ENCODE results near the gene NTSR2.

NTSR2 gene, protein sequence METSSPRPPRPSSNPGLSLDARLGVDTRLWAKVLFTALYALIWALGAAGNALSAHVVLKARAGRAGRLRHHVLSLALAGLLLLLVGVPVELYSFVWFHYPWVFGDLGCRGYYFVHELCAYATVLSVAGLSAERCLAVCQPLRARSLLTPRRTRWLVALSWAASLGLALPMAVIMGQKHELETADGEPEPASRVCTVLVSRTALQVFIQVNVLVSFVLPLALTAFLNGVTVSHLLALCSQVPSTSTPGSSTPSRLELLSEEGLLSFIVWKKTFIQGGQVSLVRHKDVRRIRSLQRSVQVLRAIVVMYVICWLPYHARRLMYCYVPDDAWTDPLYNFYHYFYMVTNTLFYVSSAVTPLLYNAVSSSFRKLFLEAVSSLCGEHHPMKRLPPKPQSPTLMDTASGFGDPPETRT

DNA sequence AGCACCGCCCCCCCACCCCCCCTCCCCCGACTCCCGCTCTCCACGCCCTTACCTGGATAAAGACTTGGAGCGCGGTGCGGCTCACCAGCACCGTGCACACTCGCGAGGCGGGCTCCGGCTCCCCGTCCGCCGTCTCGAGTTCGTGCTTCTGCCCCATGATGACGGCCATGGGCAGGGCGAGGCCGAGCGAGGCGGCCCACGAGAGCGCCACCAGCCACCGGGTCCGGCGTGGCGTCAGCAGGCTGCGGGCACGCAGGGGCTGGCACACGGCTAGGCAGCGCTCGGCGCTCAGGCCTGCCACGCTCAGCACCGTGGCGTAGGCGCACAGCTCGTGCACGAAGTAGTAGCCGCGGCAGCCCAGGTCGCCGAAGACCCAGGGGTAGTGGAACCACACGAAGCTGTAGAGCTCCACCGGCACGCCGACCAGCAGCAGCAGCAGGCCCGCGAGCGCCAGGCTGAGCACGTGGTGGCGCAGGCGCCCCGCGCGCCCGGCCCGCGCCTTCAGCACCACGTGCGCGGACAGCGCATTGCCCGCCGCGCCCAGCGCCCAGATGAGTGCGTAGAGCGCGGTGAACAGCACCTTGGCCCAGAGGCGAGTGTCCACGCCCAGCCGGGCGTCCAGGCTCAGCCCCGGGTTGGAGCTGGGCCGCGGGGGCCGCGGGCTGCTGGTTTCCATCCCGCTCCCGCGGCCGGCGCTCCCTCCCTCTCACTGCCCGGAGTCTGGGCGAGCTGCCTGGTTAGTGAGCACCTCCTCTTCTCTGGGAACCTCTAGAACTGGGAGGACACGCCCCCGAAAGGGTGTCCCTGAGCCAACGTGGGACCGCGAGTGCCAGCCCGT is at the start of gene NTSR2:
TSS of gene NTSR2 (minus strand) at position 742 of the 838 bp plus-strand sequence. CDS start at position 676, 66 bp downstream.
- intact Hi-C loops (cut with DNase I): no loop called here
- peak in 40 of 42 donors; percentile 18 to 81 (median 58) for DNase-seq

DNA sequence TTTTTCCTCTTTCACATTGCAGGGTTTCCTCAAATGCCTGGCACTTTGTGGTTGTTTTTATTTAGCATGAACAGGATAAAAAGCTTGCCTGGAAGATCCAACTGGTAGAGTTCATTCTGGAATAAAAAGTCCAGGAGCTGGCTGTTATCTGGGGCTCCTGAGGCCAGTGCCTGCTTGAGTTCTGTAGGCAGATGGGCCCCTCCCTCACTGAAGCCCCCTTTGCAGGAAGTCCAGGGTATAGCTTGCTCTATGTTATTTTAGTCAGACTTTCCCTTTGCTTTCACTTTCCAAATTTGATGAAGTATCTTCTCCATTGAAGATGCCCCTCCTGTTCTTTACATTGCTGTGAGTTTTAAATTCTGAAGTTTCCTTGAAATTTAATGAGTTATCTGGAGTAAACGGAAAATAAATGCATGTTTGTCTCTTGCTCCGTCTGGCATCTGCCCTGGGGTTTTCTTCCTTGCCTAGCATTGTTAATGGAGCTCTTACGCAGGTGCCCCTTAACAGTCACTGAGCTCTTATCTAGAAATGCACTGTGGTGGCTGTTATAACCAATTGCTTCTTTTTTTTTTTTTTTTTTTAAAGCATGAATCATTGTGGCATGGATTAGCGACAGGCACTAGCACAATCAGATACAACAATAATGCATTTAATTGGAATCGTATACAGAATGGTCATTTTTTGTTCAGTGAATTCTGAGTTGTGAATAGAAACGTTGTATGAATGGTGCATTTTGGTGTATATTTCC is 49.4 kb upstream of the NTSR2 start:
- intact Hi-C loops (cut with DNase I): no loop called here
- DNase-seq: no peak

DNA sequence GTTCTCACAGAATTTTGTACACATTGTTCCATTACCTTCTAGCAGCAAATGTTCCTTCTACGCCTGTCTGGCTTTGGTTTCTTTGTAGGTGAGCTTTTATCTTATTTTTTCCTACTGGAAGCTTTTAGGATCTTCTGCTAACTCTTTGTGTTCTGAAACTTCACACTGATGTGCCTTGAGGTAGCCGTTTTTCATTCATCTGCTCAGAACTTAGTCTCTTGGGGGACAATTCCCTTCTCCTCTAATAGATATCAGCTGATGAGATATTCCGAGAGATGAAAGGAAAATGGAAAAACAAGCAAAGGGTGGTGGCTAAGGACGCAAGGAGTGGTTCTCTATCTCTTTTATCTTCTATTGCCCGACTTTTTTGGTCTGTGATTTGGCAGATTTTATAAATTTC is 48.6 kb upstream of the NTSR2 start:
- no peak for DNase-seq

DNA sequence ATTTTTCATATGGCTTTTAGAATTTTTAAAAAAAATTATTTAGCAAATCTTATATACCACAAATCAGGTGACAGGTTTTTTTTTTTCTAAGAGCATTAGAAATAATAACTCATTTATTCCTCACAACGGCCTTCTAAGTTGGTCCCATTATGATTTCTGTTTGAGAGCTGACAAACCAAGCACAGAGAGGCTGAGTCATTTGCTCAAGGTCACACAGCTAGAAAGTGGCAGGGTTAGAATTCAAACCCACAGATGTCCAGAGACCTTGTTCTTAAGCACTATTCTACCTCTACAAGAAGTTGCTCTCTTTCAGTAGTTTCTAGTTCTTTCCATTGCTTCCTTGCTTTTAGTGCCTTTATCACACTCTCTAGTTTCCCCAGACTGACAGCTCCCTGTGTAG is 47.6 kb upstream of the NTSR2 start:
- no peak for DNase-seq
- intact Hi-C loops (cut with DNase I): no loop called here

More for the DNA sequence above, 48.6 kb upstream of the NTSR2 start:
- intact Hi-C loops (cut with DNase I): no loop called here

DNA sequence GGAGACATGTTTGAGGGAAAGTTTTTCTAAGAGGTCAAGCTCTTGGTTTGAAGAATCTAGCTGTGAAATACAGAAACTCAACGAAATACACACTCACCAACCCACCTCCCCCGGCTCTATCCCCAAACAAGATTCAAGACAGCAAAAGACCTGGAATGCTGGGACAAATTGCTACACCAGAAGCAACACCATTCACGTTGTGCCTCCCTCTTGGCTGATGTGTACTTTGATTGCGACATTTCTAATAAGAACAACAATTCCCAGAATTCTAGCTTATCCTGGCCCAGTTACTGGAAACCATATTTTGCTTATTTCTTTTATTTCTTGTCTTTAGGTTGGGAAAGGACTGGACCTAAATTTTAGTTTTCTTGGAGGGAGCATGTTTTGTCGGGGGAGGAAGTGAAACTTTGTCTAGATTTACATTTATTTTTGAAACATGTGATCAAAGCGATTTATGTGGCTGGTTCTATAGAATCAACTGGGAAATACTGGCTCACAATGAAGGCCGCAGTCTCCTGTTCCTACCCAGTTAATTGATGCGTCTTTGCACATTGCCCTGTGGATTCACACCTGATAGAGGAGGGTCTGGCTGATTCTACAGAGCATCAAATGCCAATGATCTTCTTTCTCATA is 46.8 kb upstream of the NTSR2 start:
- intact Hi-C loops (cut with DNase I): no loop called here
- no peak for DNase-seq

DNA sequence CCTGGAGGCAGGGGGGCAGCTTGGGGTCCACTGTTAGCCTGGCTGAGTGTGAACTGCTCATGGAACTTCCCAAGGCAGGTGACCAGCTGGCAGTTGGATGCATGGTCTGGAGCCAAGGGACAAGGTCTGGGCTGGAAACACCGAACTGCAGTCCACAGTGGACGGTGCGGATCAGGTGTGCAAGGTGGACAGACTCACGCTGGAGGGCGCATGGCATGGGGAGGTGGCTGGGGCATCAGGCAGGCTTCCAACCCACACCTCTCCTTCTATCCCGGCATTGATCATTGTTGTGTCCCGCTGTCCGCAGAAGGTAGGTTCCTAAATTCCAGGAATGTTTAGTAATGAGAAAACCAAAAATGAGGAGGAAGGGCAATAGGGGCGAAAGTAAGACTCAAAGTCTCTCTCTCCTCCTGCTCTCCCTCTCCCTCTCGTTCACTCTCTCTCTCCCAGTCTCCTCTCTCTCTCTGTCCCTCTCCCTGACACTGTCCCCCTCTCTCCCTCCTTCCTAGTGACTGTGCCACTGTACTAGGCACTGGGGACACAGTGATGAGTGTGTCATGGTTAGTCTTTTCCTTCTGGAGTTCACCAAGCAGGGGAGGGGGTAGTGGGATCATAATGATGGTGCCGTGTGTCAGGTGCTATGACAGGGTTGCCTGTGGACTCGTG is 46.1 kb upstream of the NTSR2 start:
- intact Hi-C loops (cut with DNase I): no loop called here
- no peak for DNase-seq

DNA sequence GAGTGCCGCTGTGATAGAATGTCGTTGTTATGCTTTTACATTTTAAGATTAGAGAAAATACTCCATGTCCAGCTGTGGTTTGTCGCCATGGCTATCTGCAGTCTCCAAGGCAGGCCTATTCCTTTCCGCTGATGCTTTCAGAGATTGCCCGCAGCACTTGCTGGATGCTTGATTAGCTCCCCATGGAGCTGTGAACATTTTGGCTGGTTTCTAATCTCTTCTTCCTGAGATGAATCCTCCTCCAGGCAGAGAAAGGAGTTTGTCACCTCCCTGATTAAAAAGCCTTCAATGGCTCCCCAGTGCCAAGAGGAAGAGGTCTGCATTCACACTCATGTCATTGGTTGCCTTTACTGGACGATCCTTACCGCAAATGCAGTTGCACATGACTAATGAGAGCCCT is 43.8 kb upstream of the NTSR2 start:
- intact Hi-C loops (cut with DNase I): no loop called here
- no peak for DNase-seq

DNA sequence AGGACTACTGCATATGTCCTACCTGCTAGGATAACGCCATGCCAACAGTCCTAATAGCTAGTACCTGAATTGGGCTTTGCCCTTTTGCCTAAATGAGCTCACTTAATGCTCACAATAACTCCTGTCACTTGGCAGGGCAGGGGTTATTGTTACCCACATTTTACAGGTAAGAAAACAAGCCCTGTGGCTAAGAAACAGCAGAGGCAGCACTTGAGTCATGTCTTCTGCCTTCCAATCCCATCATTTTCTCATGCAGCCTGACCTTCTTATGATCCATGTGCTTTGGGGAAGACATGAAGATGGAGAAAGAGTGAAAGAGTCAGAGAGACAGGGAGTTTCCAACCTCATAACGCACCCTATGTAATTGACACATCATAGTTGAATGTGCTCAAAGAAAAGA is 42.9 kb upstream of the NTSR2 start:
- intact Hi-C loops (cut with DNase I): no loop called here
- no peak for DNase-seq

DNA sequence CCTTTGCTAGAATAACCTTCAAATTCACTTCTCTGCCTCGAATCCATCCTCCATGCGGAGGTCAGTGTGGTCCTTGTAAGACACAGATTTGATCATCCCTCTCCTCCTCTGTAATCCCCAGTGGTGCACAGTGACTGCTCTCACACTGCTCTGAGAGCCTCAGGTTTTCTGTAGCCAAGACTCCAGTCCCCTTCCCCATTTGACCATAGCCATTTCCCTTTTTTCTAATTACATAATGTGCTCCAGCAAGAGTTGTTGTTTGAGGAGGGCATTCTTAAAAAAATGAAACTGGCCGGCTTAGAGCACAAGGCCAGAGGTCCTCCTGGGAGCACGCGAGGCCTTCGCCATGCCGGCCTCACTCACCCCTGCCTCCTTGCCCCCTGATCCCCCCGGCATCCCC is 41.8 kb upstream of the NTSR2 start:
- no peak for DNase-seq
- intact Hi-C loops (cut with DNase I): no loop called here

DNA sequence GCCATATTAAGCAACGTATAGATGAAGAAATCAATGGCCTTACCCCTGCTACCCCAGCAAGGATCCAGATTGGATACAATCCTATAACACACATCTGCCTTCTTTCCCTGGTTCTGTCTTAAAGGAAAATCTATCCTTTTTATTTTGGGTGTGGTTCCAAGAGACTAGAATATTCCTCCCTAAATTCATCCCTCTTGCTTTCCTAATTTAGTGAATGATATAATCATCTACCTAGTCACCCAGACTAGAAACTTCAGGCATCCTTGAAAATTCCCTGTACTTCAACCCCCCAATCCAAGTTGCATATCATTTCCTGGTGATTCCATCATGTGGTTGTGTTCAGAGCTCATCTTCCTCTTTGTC is 41.3 kb upstream of the NTSR2 start:
- no peak for DNase-seq
- intact Hi-C loops (cut with DNase I): no loop called here

DNA sequence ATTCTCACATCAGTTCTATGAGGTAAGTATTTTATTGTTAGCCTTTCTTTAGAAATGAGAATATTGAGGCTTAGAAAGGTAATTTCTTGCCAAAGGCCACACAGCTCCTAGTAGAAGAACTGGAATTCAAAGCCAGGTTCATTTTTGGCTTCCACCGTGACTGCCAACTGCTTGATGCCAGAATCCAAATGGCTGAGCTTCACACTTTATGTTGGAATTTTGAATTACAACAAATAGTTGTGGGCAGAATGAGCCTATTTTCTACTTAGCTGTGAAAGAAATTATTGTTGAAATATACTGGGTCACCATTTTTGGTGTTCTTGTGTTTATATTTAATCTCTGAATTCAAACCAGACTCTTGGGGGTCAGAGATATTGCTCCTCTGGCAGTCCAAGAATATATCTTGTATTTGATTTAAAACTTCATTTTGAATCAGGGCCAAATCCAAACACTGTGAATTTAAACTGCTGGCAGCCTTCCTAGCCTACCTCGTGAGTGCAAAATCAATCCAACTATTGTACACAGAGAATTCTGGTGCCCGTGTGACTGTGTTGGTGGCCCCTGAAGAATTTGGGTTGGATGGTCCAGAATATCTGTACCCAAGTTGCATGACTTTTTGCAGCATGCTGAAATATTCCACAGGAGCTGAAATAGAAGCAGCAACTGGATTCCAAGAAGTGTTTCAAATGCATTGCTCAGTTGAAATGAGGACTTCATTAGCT is 40.8 kb upstream of the NTSR2 start:
- intact Hi-C loops (cut with DNase I): no loop called here
- DNase-seq: no peak

DNA sequence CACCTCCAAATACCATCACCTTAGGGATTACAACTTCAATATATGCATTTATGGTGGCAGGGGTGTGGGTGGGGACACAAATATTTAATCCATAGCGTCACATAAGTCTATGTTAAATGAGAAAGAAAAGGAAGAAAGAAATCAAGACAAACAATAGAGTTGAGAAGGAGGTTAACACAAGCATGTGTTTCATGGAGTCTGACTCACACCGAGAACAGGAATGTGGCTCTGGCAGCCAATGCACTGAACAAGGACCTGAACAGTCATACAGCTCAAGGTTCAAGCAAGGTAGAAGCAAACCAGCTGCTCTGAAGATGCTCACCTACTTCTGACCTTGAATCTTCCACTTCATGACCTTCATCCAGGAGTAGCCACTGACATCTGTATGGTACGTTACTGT is 40.2 kb upstream of the NTSR2 start:
- intact Hi-C loops (cut with DNase I): no loop called here
- peak in 9 of 42 donors; percentile 21 to 66 (median 40) for DNase-seq

DNA sequence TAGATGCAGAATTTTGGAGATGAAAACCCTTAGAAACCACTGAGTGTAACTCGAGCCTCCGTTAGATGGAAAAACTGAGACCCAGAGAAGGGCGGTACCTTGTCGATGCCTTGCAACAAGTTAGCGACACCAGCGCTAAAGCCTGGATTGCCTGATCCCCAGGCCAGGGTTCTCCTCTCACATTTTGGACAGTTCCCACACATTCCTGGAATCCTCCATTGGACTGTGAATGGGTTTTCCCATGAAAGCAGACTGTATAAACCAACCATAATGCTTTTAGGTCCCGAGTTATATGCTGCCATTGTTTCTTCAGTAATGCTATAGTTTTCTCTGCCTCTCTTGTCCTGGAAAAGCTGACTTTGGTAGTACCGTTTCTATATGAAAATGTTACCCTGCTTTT is 39.3 kb upstream of the NTSR2 start:
- no peak for DNase-seq
- intact Hi-C loops (cut with DNase I): no loop called here

DNA sequence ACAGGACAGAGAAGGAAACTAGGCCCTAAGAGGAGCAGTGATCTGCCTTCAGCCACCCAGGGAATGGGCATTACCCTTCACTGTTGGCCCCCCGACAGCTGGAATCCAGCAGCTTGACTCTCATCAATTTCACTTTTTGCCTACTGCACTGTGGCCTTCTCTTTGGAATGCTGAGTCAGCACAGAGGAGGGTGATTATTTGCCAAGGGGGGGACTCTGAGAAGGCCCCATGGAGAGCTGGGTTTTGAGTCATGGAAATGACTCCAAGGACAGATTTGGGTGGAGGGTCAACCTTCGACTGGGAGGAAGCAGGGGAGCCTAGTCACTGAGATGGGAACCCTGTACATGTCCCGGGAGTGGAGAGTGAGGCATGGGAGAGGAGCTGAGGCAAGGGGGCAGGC is 38.1 kb upstream of the NTSR2 start:
- intact Hi-C loops (cut with DNase I): no loop called here

DNA sequence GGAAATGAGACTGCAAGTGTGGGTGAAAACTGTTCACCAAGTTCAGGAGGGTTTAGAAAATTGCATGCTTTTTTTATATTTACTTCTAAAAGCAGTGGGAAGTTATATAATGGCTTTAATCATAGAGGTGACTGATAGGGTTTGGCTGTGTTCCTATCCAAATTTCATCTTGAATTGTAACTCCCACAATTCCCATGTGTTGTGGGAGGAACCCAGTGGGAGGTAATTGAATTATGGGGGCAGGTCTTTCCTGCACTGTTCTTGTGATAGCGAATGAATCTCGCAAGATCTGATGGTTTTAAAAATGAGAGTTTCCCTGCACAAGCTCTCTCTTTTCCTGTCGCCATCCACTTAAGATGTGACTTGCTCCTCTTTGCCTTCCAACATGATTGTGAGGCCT is 35.7 kb upstream of the NTSR2 start:
- DNase-seq: peak in 16 of 42 donors; percentile 24 to 73 (median 60)
- intact Hi-C loops (cut with DNase I): no loop called here

More for the DNA sequence above, 38.1 kb upstream of the NTSR2 start:
- no peak for DNase-seq

DNA sequence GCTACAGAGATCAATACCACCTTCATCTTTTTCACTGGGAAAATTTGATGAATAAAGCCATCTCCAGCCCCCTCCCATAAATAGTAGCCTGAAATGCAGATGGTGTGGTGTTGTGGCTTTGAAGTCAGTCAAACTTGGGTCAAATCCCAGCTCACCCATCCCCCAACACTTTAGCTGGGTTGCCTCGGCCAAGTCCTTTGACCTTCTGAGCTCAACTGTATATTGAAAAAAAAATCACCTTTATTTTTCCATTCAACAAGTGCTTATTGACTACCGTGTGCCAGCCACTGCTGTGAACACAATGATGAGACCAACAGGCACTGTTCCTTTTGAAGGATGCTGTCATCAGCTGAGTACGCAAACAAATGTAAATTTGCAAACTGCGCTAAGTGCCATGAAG is 35.1 kb upstream of the NTSR2 start:
- DNase-seq: no peak
- intact Hi-C loops (cut with DNase I): no loop called here

DNA sequence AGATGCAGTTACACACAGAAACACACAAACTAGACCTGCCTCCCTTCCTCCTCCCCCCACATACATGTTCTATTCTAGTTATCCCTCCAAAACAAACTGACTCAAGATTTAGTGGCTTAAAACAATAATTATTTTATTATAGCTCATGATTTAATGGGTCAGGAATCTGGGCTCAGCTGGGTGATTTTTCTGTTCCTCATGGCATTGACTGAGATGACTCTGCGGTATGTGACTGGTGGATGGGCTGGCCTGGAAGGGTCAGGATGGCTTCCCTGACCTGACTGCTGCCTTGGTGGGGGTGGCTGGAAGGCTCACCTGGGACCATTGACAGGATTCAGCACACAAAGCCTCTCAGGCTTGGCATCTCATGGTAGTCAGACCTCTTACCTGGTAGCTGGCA is 33.7 kb upstream of the NTSR2 start:
- DNase-seq: no peak
- intact Hi-C loops (cut with DNase I): no loop called here

DNA sequence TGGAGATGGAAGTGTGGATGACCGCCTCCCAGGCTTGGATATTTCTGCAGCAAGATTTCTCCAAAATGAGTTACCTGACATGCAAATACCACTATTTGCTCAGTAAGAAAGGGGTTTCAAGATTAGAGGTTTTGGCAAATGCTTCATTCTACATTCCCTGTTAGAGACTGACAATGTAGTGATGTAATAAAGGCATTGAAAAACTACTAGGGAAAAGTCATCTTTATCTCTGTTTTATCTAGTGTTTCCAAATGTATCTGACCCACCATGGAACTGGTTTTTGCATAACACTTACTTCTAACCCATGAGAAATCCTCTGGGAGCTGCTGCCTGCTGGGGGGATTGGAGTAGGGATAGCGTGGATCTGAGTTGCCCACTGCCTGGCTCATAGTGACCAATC is 33.0 kb upstream of the NTSR2 start:
- no peak for DNase-seq
- intact Hi-C loops (cut with DNase I): no loop called here

Data from head of caudate nucleus (tissue), 42 donors.